ENCODE results near the gene TRIM33.
"Not testable (repeated sequence)": the region's sequence is repeated elsewhere in the genome, so short reads cannot be mapped to it uniquely, and the experiment has no call there.

GRCh38 chr1:114479636-114480035 lies 31.4 kb downstream of the TRIM33 start:
- not testable (repeated sequence) for TF ChIP-seq CTCF (IDR thresholded peaks at IDR 0.05; ENCODE audit: insufficient read depth, low read depth, low read length); EZH2 (IDR thresholded peaks at IDR 0.05; ENCODE audit: insufficient read depth, low read length)
